HEK293 (cell line): ENCODE results near the gene ZNF485.
"Not testable (repeated sequence)": the region's sequence is repeated elsewhere in the genome, so short reads cannot be mapped to it uniquely, and the experiment has no call there.

Experiments
- CTCF ChIA-PET: fragments of 350-600 bp; formaldehyde crosslinking; extraction: SDS; loops from one replicate; lab custom pipeline; 2021; ENCODE audit warnings: antibody characterized with exemption; lab: Yijun Ruan, JAX
- POLR2A ChIA-PET: fragments of 300-600 bp; formaldehyde crosslinking; extraction: SDS; loops from one replicate; lab custom pipeline; 2020; ENCODE audit warnings: antibody characterized with exemption, inconsistent platforms; lab: Yijun Ruan, JAX
- H3K27ac ChIP-seq: fragments of 200-500 bp; sonication (Bioruptor generic); 2 replicates; pipeline ENCODE4 v1.5.1; 2014; ENCODE audit warnings: low read depth, low read length, control low read depth, inconsistent platforms; ENCODE audit errors: extremely low read depth
- H3K36me3 ChIP-seq, 2 experiments: fragments of 200-500 bp in 1 of 2; sonication (Bioruptor generic) in 1 of 2; 1 replicate in 1 of 2; 2 replicates in 1 of 2; pipeline ENCODE4 v1.5.1; 2014 to 2017; ENCODE audit warnings: inconsistent platforms in 2 of 2, low read length in 2 of 2; ENCODE audit not compliant: control insufficient read depth in 2 of 2, insufficient read depth in 1 of 2
- H3K4me1 ChIP-seq: fragments of 200-500 bp; sonication (Bioruptor generic); 2 replicates; pipeline ENCODE4 v1.5.1; 2014; ENCODE audit warnings: mild to moderate bottlenecking, low read length, inconsistent platforms; ENCODE audit not compliant: control insufficient read depth, insufficient read depth
- H3K4me3 ChIP-seq: 2 replicates; pipeline ENCODE4 v1.5.1; 2011; ENCODE audit warnings: low read depth, mild to moderate bottlenecking, control low read depth, low read length, moderate library complexity
- H3K9me3 ChIP-seq: fragments of 200-500 bp; sonication (Bioruptor generic); 2 replicates; pipeline ENCODE4 v1.5.1; 2014; ENCODE audit warnings: low read depth, low read length, inconsistent platforms; ENCODE audit not compliant: control insufficient read depth, insufficient read depth
- PRDM1 ChIP-seq: fragments of 450-650 bp; formaldehyde crosslinking; IDR thresholded peaks from 2 replicates; pipeline ENCODE4; 2016; ENCODE audit warnings: missing biosample characterization, missing genetic modification characterization
- SETDB1 ChIP-seq: IDR thresholded peaks from one replicate; pipeline ENCODE4 v1.6.1; 2017; ENCODE audit warnings: mild to moderate bottlenecking, low read length, moderate library complexity, mixed read lengths; ENCODE audit not compliant: insufficient read length
- SP2 ChIP-seq: fragments of 450-650 bp; formaldehyde crosslinking; IDR thresholded peaks from 2 replicates; pipeline ENCODE4 v1.5.1; 2016; ENCODE audit warnings: missing biosample characterization, missing genetic modification characterization
- ZBTB1 ChIP-seq: fragments of 450-650 bp; formaldehyde crosslinking; IDR thresholded peaks from 2 replicates; pipeline ENCODE4 v1.5.1; 2016; ENCODE audit warnings: missing biosample characterization, missing genetic modification characterization
- ZFP3 ChIP-seq: fragments of 450-650 bp; formaldehyde crosslinking; IDR thresholded peaks from 2 replicates; pipeline ENCODE4 v1.5.1; 2016; ENCODE audit warnings: low read depth, missing biosample characterization, missing genetic modification characterization
- ZFP37 ChIP-seq: fragments of 450-650 bp; formaldehyde crosslinking; IDR thresholded peaks from 2 replicates; pipeline ENCODE4 v1.5.1; 2016; ENCODE audit warnings: missing biosample characterization, missing genetic modification characterization
- ZFP41 ChIP-seq: fragments of 450-650 bp; formaldehyde crosslinking; IDR thresholded peaks from 2 replicates; pipeline ENCODE4 v1.5.1; 2016; ENCODE audit warnings: missing biosample characterization, missing genetic modification characterization, borderline replicate concordance
- ZNF174 ChIP-seq: fragments of 450-650 bp; formaldehyde crosslinking; IDR thresholded peaks from 2 replicates; pipeline ENCODE4 v1.5.0; 2017; ENCODE audit warnings: missing biosample characterization, mild to moderate bottlenecking, missing genetic modification characterization
- ZNF2 ChIP-seq: fragments of 450-650 bp; formaldehyde crosslinking; IDR thresholded peaks from 2 replicates; pipeline ENCODE4 v1.5.1; 2016; ENCODE audit warnings: missing biosample characterization, missing genetic modification characterization
- ZNF239 ChIP-seq: fragments of 450-650 bp; formaldehyde crosslinking; IDR thresholded peaks from 2 replicates; pipeline ENCODE4 v1.5.1; 2016; ENCODE audit warnings: missing biosample characterization, missing genetic modification characterization
- ZNF544 ChIP-seq: fragments of 450-650 bp; formaldehyde crosslinking; IDR thresholded peaks from 2 replicates; pipeline ENCODE4 v1.5.0; 2017; ENCODE audit warnings: missing biosample characterization, missing genetic modification characterization
- ZNF692 ChIP-seq: fragments of 450-650 bp; formaldehyde crosslinking; IDR thresholded peaks from 2 replicates; pipeline ENCODE4 v1.5.1; 2016; ENCODE audit warnings: missing biosample characterization, missing genetic modification characterization
- ZNF768 ChIP-seq: fragments of 450-650 bp; formaldehyde crosslinking; IDR thresholded peaks from 2 replicates; pipeline ENCODE4 v1.5.1; 2018; ENCODE audit warnings: missing biosample characterization, mild to moderate bottlenecking, missing genetic modification characterization
- ZXDB ChIP-seq: fragments of 450-650 bp; formaldehyde crosslinking; IDR thresholded peaks from 2 replicates; pipeline ENCODE4 v1.5.1; 2016; ENCODE audit warnings: missing biosample characterization, missing genetic modification characterization
- TF ChIP-seq, protein P1 (sequence below): fragments of 450-650 bp; formaldehyde crosslinking; IDR thresholded peaks from 2 replicates; pipeline ENCODE4 v1.5.1; 2016; ENCODE audit warnings: missing biosample characterization, missing genetic modification characterization
- TF ChIP-seq, protein P2 (sequence below): fragments of 450-650 bp; formaldehyde crosslinking; IDR thresholded peaks from 2 replicates; pipeline ENCODE4 v1.5.1; 2016; ENCODE audit warnings: missing biosample characterization, missing genetic modification characterization

Gene ZNF485

GRCh38 chr10:43628956-43629355 lies 22.7 kb downstream of the ZNF485 start:
- H3K4me3 ChIP-seq = no peak overlapping the region
- no peaks in the 10 kb centered on the region for H3K4me1 ChIP-seq
- no peak overlapping the region for H3K27ac ChIP-seq
- TF ChIP-seq SP2 (tag by site-specific recombination) (no peak), ZNF692 (tag by site-specific recombination) (no peak), ZNF174 (tag by site-specific recombination) (no peak), PRDM1 (tag by site-specific recombination) (no peak), ZNF768 (tag by site-specific recombination) (no peak)
- TF ChIP-seq, protein P1, sequence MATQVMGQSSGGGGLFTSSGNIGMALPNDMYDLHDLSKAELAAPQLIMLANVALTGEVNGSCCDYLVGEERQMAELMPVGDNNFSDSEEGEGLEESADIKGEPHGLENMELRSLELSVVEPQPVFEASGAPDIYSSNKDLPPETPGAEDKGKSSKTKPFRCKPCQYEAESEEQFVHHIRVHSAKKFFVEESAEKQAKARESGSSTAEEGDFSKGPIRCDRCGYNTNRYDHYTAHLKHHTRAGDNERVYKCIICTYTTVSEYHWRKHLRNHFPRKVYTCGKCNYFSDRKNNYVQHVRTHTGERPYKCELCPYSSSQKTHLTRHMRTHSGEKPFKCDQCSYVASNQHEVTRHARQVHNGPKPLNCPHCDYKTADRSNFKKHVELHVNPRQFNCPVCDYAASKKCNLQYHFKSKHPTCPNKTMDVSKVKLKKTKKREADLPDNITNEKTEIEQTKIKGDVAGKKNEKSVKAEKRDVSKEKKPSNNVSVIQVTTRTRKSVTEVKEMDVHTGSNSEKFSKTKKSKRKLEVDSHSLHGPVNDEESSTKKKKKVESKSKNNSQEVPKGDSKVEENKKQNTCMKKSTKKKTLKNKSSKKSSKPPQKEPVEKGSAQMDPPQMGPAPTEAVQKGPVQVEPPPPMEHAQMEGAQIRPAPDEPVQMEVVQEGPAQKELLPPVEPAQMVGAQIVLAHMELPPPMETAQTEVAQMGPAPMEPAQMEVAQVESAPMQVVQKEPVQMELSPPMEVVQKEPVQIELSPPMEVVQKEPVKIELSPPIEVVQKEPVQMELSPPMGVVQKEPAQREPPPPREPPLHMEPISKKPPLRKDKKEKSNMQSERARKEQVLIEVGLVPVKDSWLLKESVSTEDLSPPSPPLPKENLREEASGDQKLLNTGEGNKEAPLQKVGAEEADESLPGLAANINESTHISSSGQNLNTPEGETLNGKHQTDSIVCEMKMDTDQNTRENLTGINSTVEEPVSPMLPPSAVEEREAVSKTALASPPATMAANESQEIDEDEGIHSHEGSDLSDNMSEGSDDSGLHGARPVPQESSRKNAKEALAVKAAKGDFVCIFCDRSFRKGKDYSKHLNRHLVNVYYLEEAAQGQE (tag by site-specific recombination) = no peak
- TF ChIP-seq, protein P2, sequence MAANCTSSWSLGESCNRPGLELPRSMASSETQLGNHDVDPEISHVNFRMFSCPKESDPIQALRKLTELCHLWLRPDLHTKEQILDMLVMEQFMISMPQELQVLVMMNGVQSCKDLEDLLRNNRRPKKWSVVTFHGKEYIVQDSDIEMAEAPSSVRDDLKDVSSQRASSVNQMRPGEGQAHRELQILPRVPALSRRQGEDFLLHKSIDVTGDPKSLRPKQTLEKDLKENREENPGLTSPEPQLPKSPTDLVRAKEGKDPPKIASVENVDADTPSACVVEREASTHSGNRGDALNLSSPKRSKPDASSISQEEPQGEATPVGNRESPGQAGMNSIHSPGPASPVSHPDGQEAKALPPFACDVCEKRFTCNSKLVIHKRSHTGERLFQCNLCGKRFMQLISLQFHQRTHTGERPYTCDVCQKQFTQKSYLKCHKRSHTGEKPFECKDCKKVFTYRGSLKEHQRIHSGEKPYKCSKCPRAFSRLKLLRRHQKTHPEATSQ (tag by site-specific recombination) = no peak
- TF ChIP-seq, all 188 proteins: peak for 0
- H3K36me3 ChIP-seq = no peaks in the 10 kb centered on the region
- ChIA-PET POLR2A (no interaction called here), CTCF (no interaction called here)
- no peaks in the 10 kb centered on the region for H3K9me3 ChIP-seq

DNA sequence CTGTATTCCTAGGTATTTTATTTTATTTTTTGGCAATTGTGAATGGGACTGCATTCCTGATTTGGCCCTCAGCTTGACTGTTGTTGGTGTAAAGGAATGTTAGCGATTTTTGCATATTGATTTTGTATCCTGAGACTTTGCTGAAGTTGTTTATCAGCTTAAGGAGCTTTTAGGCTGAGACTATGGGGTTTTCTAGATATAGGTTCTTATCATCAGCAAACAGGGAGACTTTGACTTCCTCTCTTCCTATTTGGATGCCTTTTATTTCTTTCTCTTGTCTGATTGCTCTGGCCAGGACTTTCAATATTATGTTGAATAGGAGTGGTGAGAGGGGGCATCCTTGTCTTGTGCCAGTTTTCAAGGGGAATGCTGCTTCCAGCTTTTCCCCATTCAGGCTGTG lies 29.6 kb downstream of the ZNF485 start:
- H3K36me3 ChIP-seq, H3K4me1 ChIP-seq, POLR2A ChIA-PET, H3K27ac ChIP-seq, H3K9me3 ChIP-seq, CTCF ChIA-PET, H3K4me3 ChIP-seq: not testable (repeated sequence)

DNA sequence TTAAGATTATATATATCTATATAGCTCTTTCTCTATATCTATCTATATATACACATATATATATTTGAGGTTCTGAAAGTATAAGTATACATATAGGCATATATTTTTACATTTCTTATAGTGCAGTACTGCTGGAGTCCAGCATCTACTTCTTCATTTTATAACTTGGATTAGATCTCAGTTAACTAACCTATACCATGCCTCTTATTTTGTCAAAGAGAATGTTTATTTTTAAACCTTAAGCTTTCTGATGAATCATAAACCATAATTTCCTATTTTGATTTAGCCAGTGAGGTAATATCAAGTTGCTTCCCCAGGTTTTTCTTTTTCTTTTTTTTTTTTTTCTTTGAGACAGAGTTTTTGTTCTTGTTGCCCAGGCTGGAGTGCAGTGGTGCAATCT lies 34.4 kb downstream of the ZNF485 start:
- Histone ChIP-seq H3K36me3 (peaks cover 0 to 27% of the 10 kb centered on the region in 2 experiments; a peak in 1 of 3 replicates), H3K4me1 (no peaks in the 10 kb centered on the region), H3K4me3 (no peak overlapping the region), H3K27ac (no peak overlapping the region), H3K9me3 (no peaks in the 10 kb centered on the region)
- no peak for TF ChIP-seq ZFP3 (tag by site-specific recombination)
- TF ChIP-seq ZBTB1 = no peak
- TF ChIP-seq ZFP41 = no peak
- TF ChIP-seq ZXDB (tag by site-specific recombination) = no peak
- no peak for TF ChIP-seq ZFP37
- TF ChIP-seq ZNF2 (tag by site-specific recombination) = no peak
- POLR2A ChIA-PET = no interaction called here
- CTCF ChIA-PET = interaction anchor here (0.7 kb wide), 1 partner anchor 657 kb away, joined by 3 read pairs; no protein-coding TSS in a partner anchor

- Histone ChIP-seq H3K36me3 (peaks cover 0 to 43% of the 10 kb centered on the region in 2 experiments; a peak in 1 of 3 replicates), H3K27ac (no peak overlapping the region), H3K4me1 (no peaks in the 10 kb centered on the region), H3K9me3 (no peaks in the 10 kb centered on the region), H3K4me3 (no peak overlapping the region)
- CTCF ChIA-PET = no interaction called here
- TF ChIP-seq ZNF544 (tag by site-specific recombination) = no peak
- 0 out of 2 replicates have a peak, but pooled peaks have one; percentile 52 for TF ChIP-seq ZNF239 (tag by site-specific recombination)
- TF ChIP-seq SETDB1 = peak; percentile 100
- POLR2A ChIA-PET = no interaction called here
These were observed 38.0 kb downstream of the ZNF485 start for GRCh38 chr10:43644252-43644651.
